GM06990 (cell line): Measurements from ENCODE around the gene GRIA4.

Experiments used
- DNase-seq: peaks from one replicate; pipeline ENCODE4 v3.0.0-alpha.2; 2011; ENCODE audit not compliant: insufficient read length; ENCODE audit errors: extremely low read depth
- H3K27me3 ChIP-seq: replicated peaks from 2 replicates; pipeline ENCODE4 v1.6.0; 2011; ENCODE audit warnings: low read length; ENCODE audit not compliant: control insufficient read depth, insufficient read depth
- H3K36me3 ChIP-seq: 2 replicates; pipeline ENCODE4 v1.5.1; 2011; ENCODE audit warnings: low read length; ENCODE audit not compliant: control insufficient read depth, insufficient read depth
- H3K4me3 ChIP-seq: replicated peaks from 2 replicates; pipeline ENCODE4 v1.5.1; 2011; ENCODE audit warnings: low read depth, mild to moderate bottlenecking, control low read depth, low read length
- CTCF ChIP-seq: IDR thresholded peaks from 2 replicates; pipeline ENCODE4 v1.5.1; 2011; ENCODE audit warnings: low read length, control low read depth, mild to moderate bottlenecking, inconsistent platforms; ENCODE audit not compliant: insufficient read depth, poor library complexity, severe bottlenecking

Gene GRIA4

GRCh38 chr11:105953886-105954285 lies 344.0 kb downstream of the GRIA4 start:
- Histone ChIP-seq H3K36me3 (no peaks in the 10 kb centered on the region), H3K27me3 (no peaks in the 10 kb centered on the region), H3K4me3 (no peak overlapping the region)
- DNase-seq = no peak
- no peak for TF ChIP-seq CTCF

DNA sequence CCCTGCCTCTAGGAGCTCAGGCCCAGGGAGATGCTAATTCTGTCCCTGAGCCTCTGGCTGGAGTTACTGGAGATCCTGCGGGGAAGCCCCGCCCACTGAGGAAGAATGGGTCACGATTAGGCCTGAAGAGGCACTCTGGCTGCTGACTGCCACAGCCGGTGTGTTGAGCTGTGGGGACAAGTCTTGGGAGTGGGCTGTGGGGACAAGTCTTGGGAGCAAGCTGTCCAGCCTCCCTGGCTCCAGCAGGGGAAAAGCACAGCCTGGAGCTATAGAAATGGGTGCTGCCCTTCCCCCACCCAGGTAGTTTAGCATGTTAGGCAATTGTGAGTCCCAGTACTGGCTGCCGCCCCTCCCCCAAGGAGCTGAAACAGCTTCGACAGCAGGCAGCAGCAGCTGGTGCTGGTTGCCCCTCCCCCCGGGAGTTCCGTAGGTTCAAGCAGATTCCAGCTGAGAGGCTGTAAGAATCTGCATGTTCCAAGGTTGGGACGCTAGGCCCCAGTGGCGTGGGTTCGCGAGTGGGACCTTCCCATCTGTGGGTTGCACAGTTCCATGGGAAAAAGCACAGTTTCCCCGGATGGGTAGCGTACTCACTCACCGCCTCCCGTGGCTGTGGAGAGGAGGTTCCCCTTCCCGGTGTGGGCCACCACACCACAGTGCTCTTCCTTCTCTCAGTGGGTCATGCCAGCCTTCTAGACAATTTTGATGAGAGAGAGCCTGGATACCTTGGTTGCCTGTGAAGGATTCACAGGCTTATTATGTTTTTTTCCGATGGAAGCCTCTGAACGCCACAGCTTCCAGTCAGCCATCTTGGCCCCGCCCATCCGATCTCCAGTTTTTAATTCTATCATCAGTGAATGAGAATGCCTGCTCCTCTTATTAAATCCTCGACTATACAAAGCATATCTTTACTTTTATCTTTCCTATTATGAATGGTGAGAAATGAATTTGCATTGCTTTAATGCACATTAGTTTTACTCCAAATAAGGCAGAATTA lies 350.7 kb downstream of the GRIA4 start:
- Histone ChIP-seq H3K4me3 (no peak overlapping the region), H3K36me3 (no peaks in the 10 kb centered on the region), H3K27me3 (no peaks in the 10 kb centered on the region)
- no peak for DNase-seq
- TF ChIP-seq CTCF = no peak

DNA sequence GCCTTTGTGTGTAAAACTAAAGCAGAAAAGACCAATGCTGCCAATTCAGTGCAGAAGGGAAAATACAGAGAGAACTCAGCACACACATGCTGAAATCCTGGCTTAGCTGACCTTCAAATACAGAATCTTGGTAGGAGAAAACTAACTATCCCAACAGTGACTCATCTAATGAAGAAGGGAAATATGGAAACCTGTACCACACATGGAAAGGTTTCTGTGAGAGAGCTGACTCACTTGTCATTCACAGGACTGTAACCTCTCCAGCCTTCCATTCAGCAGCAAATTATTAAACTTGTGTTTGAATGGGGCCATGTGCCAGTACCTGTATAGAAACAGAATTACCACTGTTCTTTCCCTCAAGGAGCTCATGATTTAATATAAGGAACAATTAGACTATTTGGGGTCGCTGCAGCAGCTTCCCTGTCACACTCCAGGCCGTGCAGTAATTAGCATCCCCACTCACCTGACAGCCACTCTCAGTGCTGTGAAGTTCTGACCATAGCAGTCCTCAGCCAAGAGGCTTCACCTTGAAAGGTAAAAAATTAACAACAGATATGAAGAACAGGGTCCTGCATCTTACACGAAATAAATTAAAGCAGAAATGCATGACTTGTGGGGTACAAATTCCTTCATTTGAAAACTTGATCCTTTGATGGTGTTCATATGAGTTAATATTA lies 358.3 kb downstream of the GRIA4 start:
- Histone ChIP-seq H3K36me3 (no peaks in the 10 kb centered on the region), H3K4me3 (no peak overlapping the region), H3K27me3 (no peaks in the 10 kb centered on the region)
- TF ChIP-seq CTCF = no peak
- DNase-seq = no peak

DNA sequence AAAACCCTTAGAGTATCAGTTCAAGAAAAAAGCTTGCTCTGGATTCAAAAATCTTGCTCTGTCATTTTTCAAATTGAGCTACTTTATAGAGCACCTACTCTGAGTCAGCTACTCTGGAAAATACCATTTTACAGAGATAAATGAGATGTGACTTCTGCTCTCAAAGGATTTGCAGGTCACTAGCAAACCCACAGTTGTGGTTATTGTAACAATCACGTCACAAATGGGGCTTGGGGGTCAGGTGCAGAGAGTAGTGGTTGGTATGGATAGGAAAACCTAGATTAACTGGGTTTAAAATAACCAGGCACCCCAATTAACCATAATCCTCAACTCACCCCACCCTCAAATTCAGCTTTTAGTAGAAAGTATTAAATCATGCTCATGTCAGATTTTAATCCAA lies 359.9 kb downstream of the GRIA4 start:
- Histone ChIP-seq H3K27me3 (no peaks in the 10 kb centered on the region), H3K4me3 (no peak overlapping the region), H3K36me3 (no peaks in the 10 kb centered on the region)
- TF ChIP-seq CTCF = no peak
- DNase-seq = no peak

DNA sequence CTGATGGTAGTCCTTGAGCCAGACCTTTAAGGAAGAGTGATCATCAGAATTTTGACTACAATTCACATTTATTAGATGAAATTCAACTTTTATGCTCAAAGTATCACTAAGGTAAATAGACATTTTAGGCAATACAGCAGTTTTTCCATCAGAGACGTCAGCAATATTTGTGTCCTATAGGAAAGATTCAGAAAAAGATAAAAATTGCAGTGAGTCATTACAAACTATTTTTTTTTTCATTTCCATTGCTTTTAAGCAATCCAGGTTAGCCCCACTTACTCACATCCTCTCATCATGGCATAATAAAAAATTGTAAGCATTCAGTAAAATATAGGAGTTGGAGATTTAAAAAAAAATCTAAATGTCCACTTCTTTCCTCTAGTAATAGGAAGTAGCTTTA lies 365.3 kb downstream of the GRIA4 start:
- no peak for DNase-seq
- no peak for TF ChIP-seq CTCF
- Histone ChIP-seq H3K27me3 (no peaks in the 10 kb centered on the region), H3K4me3 (no peak overlapping the region), H3K36me3 (no peaks in the 10 kb centered on the region)
